HG03064 (cell line): ENCODE measurements around the gene GRM7.
"Not testable (repeated sequence)": the region's sequence is repeated elsewhere in the genome, so short reads cannot be mapped to it uniquely, and the experiment has no call there.

Experiments used
- ATAC-seq: cut with Tn5 transposase; IDR thresholded peaks from one replicate; pipeline ENCODE4 v1.9.1; 2021; ENCODE audit warnings: low read depth; ENCODE audit not compliant: unreplicated experiment

Gene GRM7

DNA sequence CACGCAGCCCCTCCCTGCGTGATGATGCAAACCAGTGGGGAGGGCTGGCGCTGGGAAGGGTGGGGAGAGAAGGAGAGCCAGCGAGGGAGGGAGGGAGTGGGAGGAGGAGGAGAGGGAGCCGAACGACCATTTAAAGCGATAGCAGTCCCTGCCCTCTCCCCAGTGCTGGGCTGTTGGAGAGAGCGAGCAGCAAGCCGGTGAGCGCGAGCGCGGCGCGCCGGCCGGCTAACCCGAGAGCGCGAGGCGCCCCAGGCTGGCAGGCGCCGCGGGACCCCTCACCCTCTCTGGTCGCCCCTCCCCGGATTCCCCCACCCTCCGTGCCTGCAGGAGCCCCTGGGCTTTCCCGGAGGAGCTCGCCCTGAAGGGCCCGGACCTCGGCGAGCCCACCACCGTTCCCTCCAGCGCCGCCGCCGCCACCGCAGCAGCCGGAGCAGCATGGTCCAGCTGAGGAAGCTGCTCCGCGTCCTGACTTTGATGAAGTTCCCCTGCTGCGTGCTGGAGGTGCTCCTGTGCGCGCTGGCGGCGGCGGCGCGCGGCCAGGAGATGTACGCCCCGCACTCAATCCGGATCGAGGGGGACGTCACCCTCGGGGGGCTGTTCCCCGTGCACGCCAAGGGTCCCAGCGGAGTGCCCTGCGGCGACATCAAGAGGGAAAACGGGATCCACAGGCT is at the start of gene GRM7:
GRM7 (plus strand) TSS at position 162 of the 671 bp plus-strand sequence.
- no peak for ATAC-seq

DNA sequence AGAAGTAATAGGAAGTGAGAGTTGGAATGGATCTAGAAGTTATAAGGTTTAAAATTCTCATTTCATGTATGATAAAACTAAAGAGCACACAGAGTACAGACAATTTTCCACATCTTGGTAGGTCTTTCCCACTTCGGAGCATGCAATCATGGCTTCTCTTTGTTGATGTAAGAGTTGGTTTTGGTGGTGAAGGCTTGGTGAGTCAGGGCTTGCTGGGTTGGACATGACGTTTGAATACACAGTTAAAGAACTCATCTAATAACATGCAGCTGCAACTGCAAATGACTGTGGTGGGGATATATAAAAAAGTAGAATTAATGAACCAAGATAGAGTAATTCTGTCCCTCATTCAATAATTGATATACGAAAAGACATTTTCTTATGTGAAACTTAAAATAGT is 39.5 kb upstream of the GRM7 start:
- ATAC-seq, result no peak

DNA sequence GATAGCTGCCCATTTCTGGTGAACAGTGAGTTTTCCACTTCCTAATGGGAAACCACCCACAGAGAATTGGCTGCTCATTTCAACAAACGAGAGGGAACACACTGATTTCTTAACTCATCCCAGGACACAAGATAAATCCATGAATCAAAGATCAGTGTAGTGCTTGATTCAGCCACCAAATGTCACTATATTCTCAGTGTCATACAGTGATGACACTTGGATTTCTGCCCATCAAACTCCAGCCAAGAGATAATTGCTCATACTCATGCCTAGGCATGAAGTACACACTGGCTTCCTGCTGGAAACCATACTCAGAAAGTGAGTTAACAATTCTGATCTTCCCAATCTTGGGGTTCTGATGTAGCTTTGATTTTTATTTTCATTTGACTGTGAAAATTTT is 35.4 kb upstream of the GRM7 start:
- ATAC-seq, result no peak

DNA sequence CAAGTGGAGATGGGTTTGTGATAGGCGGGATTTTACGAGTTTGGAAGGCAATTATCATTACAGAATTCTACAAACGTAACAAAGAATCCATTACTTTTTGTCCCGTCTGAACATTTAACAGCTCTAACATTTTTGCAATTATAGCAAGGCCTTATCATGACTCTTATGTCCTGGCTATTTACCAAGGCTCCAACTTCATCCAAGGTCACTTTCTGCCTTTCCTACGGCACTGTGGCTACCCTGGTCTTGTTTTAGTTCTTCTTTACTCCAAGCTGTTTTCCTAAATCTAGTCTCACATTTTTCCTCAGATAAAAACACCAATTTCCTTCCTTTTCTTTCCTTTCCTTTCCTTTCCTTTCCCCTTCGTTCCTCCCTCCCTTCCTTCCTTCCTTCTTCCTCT is 33.5 kb upstream of the GRM7 start:
- no peak for ATAC-seq

DNA sequence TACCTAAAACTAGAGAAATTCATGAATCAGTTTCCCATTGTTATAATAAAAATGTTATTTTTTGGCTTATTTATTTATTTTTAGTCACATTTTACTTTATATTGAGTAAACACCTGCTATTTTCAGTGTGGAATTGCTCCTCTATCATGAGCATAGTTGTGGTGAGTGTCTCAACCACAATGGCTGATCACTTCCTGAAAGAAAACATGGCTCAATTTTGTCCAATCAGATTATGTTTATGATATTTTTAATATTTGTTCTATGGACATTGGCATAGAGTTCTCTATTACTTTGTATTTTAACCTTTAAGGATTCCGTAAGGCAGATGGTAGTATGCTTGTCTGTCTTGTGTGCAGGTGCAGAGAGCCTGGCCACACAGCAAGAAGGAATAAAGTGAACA is 16.2 kb upstream of the GRM7 start:
- no peak for ATAC-seq

DNA sequence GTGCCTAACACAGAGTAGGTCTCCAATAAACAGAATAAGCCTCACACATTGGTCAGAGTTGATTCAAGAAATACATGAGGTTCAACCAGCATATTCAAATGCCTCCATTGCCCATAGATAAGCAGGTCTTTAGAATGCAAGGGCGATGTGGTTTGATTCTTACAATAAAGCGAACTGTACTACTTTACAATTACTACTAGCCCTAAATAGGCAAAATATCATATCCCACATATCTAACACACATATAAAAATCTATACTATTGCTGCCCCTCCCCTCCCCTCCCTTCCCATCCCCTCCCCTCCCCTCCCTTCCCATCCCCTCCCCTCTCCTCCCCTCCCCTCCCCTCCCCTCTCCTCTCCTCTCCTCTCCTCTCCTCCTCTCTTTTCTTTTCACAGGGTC is 6.7 kb upstream of the GRM7 start:
- no peak for ATAC-seq

DNA sequence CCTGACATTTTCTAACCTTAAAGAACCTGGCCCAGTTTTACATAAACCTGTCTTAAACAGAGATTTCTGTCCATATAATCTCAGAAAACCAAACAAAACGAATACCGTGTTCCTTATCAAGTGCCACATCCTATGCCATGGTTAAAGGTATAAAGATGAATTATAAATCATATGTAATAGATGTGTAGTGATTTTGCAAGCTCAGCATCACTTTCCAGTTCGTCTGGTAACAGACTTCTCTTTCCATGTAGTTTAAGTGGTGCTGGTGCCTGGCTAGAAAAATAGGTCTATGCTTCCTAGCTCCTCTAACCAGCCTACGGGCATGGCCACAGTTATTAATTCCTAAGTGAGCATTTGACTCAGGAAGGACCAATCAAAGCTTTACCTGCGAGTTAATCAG is 3.4 kb upstream of the GRM7 start:
- ATAC-seq, result no peak

DNA sequence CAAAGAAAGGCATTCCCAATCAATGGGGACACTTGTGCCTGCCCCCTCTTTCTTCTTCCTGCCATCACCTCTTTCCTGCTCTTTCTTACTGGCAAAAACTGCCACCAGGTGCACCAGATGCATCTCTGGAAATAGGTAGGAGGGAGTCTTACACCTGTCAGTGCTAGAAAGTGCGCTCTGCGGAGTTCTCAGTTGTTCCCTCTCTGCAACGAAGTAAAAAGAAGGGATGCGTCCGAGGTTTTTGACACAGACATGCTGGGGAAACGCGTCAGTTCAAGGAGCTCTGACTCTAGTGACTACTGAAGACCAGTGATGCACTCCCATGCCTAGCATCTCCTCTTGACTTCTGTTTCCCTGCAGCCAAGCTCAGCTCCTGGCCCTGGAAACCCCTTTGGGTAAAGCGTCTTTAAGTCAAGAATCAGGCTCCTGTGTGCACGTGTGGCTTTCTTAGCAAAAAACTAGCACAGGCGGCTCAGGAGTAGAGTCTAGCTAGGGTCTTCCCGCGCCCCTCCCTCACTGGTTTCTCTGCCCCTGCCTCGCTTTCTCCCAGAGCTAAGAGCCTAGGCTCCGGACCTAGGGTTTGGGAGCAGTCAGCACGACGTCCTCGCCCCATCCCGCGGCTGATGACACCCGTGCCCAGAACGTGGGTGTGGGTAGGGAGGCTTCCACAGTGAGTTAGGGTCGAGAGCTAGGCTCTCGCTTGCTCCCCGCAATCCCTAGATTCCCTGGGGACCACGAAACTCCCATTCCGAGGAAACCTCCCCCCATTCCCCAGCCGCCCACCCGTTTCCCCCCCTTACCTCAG is 564 bp upstream of the GRM7 start:
- ATAC-seq, result no peak

DNA sequence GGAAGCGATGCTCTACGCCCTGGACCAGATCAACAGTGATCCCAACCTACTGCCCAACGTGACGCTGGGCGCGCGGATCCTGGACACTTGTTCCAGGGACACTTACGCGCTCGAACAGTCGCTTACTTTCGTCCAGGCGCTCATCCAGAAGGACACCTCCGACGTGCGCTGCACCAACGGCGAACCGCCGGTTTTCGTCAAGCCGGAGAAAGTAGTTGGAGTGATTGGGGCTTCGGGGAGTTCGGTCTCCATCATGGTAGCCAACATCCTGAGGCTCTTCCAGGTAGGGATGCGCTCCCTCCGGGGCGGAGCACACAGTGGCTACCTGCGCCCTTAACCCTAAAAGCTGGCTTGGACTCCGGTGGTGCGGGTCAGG is 698 bp downstream of the GRM7 start:
- no peak for ATAC-seq

DNA sequence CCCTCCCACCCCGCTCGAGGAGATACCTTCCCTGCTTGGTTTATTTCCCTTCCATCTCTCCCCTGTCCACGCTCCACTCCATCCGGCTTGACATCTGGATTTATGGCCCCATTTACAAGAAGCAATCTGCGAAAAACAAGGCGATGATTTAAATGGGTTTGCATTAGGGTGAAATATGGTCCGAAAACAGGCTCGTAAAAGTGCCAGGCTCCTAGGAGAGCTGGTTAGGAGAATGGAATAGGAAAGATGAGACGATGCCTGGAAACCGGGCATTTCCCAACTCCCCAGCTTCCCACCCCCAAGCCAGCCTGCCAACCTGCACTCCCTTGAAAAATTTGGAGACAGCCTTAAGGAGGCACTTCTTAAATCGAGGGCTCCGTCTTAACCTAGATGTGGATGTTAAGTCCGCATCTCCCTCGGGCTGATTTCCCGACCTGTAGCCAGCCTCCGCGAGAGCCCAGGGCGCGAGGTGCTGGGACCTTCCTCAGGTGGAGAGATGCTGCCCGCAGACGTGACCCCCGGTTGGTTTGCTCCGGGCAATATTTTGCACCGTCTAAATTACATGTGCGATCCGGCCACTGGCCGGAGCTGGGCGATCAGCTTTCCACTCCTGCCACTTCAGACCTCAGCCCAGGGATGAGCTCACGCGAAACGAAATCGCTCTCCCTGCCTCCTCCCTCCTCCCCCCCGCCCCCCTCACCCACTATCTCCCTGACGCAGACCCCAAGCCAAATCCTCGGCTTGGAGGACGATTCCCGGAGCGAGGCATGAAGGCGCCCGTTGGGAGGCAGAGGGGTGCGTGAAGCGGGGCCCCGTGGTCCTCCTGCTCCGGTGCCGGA is 1.3 kb downstream of the GRM7 start:
- no peak for ATAC-seq

DNA sequence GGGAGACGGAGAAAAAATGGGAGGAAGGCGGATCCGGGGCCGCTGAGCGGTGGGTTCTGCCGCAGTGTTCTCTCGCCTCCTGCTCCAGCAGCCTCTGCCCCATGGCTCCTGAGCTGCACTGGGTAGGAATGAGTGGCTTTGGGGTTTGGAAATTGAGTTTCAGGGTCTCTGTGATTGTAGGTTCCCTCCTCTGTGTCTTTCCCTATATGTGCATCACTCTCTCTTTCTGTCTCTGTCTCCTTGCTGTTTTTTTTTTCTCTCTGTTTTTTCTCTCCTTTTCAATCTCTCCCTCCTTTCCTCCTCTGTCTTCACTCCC is 1.9 kb downstream of the GRM7 start:
- no peak for ATAC-seq

DNA sequence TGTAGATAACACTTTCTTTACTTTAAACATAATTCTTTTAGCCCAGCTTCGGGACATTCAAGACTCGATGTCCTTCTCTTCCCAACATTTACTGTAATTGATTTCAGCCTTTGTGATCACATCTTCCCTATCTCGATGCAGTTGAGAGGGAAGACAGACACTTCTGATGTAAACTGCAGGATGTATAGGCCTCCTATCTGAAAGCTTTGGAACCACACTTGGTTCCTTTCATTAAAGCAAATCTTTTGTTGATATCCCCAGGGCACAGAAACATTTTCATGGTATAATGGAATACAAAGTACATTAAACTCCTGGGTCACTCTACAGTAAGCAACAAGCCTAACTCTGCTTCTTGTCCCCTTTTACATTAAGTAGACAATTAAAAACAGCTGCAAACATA is 6.4 kb downstream of the GRM7 start:
- ATAC-seq, result no peak

DNA sequence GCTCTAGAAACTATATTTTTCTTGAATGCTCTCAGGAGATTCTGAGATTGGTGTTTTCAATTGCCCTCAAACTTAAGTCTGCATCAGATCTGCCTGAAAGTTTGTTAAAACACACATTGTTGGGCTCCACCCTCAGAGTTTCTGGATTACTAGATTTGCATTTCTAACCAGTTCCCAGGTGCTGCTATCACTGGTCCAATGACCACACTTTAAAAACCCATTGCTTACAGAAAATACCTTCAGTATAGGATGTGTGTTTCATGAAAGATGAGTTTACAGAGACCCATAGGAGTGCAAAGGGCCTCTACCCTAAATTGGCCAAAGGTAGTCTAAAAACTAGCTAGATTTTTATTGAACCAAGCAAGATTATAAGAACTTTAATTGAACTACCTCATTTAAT is 17.8 kb downstream of the GRM7 start:
- no peak for ATAC-seq

DNA sequence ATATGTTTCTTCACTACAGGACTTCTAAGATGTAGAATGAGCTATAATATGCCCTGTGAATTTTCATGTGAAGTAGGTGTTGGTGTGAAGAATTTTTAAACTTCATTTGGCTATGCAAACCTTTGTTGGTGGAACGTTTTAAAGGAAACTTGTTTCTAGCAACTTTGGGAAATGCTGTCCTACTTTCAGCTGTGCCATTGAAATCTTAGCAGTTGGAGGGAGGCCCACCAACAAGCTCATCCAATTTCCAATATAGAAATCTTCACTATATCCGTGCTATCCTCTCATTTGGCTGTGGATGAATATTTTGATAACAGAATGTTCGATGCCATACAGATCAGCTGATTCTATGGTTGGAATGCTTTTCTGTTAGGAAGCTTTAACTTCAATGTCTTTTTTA is 51.3 kb downstream of the GRM7 start:
- ATAC-seq, result no peak

DNA sequence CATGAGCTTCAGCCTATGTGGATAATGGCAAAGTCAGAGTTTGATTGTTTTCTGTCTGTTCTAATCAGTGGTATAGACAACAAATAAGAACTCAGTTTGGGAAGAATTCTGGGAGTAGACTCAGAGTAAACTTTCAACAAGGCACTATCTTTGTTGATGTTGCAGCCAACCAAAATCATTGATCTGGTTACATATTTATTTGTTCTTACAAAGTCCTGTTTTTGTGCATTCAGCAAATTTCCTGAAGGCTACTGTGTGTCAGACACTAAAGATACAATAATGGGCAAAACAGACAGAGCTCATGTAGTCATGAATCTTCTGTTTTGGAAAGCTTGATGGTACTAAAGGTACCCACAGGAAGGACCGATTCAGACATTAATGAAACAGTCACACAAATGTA is 55.0 kb downstream of the GRM7 start:
- ATAC-seq, result no peak

DNA sequence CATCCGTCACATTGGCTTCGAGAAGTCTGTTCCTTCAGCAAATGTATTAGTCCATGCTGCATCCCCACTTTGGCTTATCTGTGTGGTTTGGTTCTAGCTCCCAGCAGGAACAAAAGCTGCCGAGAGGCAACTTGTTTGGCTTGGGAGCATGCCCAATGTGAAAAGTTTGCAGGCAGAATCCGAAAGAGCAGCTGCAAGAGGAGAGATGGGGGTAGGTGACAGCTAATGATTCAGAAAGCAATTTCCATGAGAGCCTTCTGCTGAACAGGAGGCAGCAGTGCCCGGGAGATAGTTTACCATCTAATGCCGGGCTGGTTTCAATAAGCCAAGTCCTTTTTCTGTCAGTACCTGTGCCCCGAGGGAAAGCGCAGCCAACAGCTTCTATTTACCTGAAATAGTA is 60.2 kb downstream of the GRM7 start:
- ATAC-seq, result no peak

DNA sequence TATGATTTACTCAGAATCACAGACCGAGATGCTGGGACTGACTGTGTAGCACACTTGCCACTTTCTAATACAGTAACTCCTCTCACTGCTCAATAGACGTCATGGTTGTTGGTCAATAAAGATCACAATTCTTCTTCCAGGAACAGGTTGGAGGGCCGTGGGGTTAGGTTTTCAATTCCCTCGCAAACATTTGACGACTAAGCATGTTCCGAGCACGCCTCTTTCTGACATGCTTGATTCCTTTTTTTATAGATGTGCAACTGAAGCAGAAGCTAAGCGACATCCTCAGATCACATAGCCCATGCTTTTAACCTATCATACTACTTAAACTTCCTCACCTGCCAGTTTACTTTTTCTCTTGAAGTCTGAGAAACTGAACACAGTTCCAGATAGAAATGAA is 61.0 kb downstream of the GRM7 start:
- no peak for ATAC-seq

DNA sequence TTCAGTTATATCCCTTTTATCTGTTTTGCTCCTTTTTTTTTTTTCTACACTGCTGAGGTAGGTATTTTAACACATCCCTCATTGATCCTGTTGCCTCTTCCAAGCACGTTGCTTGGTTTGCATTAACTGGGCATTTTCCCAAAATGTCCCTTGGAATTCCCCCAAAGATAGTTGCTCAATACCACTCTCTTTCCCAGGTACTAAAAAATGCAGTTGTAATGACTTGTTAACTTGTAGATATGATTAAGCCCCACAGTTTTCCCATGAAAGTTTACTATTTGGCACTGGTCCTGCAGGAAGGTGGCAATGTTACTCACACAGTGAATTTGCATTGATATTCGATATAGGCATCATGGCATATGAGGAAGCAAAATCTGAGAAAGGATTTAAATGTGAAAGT is 67.1 kb downstream of the GRM7 start:
- ATAC-seq, result no peak

DNA sequence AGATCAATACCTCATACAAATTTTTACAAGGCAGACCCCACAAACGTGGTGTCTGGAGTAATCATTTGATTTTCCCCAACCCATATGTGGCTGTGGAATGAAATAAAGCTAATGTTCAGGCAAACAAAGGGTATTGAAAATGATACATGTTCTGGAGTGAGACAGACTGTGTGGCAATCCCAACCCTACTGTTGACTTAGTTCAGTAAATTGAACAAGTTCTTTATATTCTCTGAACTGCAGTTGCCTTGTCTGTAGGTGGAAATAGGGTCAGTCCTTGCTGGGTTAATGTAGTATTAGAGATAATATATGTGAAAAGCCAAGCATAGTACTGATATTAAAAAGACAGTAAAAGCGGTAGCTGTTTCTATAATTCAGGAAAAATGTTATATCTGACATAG is 69.0 kb downstream of the GRM7 start:
- no peak for ATAC-seq

DNA sequence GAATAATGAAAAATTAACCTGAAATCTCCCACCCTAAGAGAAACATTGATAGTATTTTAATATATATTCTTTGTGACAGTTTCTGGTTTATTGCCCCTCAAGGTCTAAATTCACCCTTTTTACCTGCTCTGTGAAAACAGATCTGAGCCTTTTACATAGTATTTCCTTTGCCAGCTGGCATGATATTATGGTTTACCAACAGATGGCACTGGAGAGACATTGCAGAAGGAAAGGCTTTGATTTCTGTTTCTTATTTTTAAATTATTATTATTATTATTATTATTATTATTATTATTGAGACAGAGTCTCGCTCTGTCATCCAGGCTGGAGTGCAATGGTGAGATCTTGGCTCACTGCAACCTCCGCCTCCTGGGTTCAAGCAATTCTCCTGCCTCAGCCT is 74.5 kb downstream of the GRM7 start:
- not testable (repeated sequence) for ATAC-seq

DNA sequence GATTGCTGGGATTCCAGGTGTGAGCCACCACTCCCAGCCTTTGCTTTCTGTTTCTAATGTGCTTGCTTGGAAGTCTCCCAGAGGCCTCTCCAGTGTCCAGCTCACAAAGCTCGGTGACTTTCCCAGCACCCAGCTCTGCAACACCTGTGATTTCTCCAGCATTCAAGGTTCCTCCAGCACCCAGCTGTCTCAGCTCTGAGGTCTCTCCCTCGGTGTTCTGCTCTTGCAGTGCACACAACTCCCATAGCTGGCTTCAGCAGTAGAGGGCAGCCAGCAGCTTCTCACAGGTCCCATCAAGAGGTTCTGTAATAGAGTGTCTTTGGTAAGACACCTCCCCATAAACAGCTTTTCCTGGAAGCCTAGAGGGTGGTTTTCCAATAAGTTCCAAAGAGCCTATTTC is 75.1 kb downstream of the GRM7 start:
- no peak for ATAC-seq

DNA sequence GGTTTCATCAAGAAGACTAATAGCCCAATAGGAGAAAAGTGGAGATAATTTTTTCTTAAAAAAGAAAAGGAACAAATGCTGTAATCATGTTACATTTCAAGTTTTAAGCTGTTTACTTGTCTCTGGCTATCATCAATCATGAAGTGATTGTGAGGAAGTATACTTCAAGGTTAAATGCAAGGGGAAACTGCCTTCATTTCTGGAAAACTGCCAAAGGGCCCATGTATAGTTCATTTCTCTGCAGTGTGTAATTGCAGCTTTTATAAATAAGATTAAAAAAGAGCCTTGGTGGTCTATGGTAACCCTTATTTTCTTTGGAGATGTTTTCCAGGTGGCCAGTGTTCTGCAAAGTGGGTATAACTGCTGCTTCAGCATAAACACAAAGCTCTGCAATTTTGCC is 101.9 kb downstream of the GRM7 start:
- ATAC-seq, result no peak
